ENCODE data around the gene CNOT6.

DNA sequence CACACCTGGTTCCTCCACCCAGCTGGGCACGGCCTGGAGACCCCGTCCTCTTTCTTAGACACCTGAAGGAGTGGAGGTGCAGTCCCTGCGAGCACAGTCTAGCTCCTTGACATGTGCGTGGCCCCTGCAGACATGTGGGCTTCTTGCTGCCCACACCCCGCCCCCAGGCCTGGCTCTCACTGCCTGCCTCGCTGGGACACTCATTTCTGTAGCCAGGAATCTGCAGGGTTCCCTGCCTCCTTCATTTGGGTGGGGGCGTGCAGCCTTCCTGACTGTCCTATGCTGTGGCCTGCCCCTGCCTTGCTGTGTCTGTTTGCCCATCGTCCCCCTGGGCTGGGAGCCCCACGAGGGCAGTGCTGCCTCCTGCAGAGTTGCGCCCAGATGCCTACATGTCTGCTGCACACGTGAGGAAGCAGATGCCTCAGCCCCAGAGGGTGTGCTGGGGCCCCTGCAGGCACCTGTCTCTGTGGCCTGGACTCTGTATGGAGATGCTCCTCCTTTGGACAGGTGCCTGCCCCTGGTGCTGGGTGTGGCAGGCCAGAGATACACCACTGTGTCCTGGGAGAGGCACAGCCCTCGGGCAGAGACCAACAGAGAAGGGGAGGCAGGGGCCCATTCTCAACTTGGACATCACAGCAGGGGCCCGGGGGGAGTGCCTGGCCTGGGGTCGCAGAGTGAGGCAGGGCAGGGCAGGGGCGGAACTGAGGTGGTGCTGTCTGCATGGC lies 132.6 kb downstream of the CNOT6 start:
- TF ChIP-seq GATA3 (IDR thresholded peaks at IDR 0.05; ENCODE audit: low read depth, low read length) (no peak), GATA2 (IDR thresholded peaks at IDR 0.05; ENCODE audit: low read depth, low read length) (no peak)

Data from SH-SY5Y (cell line).